Measurements from ENCODE around the gene MAP4K4.
A peak's percentile ranks its signal among the peaks of the same experiment; 100 is the strongest.

MAP4K4 gene

GRCh38 chr2:101723371-101724124 lies 26.0 kb downstream of the MAP4K4 start:
- DNase-seq, result no peak

GRCh38 chr2:101724125-101724474 lies 26.6 kb downstream of the MAP4K4 start:
- no peak for DNase-seq

- DNase-seq, result no peak
Measured at GRCh38 chr2:101725038-101725437, 27.5 kb downstream of the MAP4K4 start.

- DNase-seq, result peak; percentile 38
Measured at GRCh38 chr2:101725515-101726192, 28.1 kb downstream of the MAP4K4 start.

DNA sequence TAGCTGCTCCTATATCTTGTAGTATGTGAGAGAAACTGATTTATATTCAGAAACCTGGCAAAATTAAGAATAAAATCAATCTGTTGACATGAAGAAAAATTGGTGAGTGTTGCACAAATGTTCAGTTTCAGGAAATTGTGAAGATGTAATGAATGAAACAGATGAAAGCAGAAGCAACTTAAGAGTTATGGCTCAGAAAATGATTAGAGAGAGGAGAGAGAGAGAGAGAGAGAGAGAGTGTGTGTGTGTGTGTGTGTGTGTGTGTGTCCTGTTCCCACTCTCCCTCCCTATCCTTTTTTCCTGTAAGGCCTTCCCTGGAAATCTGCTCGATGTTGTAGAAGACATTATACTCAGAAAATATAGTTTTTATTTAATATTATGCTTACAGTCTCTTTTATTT lies 31.4 kb downstream of the MAP4K4 start:
- DNase-seq, result no peak

DNA sequence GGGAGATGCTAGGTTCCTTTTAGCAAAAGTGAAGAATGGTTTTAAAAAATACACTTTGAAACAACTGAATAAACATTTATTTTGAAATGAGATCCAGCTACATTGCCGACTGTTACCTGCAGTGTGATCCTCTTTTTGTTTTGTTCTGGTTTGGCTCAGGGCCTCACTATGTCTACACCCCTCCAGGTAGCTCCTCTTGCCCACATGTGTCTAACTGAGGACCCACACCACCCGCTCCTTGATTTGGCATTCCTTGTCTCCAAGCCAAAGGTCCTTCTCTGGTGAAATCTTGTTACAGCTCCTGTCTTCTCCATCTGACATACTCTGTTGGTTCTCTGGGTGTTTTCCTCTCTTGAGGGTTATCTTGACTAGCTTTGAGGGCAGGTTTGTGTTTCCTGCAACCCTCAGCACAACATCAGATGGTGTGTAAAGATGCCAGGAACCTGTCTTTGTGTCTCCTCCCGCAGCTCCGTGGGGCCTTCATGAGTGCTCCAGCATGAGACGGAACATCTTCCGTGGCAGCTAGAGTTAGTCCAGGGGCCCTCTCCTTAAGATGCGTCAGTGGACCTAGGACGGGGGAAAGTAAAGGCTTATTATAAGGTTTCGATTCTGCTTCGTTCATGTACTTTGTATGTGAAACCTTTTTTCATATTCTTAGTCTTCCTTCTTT lies 32.1 kb downstream of the MAP4K4 start:
- DNase-seq, result no peak

DNA sequence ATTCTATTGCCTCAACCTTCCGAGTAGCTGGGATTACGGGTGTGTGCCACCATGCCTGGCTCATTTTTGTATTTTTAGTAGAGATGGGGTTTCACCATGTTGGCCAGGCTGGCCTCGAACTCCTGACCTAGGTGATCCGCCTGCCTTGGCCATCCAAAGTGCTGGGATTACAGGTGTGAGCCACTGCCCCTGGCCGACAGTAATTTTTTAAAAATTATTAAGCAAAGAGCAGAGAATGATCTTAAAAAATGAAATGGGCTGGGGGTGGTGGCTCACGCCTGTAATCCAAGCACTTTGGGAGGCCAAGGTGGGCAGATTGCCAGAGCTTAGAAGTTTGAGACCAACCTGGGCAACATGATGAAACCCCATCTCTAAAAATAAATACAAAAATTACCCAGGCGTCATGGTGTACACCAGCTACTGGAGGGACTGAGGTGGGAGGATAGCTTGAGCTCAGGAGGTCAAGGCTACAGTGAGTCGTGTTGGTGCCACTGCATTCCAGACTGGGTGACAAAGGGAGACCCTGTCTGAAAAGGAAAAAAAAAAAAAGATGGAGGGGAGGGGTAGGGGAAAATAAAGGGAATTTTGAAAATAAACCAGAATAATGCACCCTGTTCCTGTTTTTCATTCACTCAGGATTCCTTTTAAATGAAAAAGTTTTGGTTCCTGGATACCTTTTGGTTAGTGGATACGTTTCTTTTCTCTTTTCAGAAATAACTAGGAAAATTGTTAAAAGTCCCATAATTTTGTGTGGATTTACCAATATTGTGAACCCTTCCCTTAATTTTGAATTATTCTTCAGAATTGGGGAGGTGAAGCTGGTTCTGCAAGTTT lies 33.9 kb downstream of the MAP4K4 start:
- DNase-seq, result no peak

DNA sequence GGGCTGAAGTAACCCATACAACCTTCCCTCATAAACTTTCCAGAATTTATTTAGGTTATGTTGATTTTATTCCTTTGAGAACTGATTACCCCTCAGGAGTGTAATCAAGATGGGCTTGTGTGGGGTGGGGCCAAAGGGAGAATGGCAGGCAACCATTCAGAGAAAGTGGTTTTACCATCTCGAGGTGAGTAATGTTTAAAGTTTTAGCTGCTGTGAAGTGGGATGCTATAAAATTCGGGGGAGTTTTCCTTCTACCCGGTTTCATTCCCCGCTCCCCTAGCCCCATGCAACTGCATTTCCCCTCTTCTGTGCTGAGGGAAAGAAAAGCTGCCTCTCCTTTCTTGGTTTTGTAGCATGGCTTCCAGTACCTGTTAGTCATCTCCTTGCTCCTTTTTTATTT lies 34.7 kb downstream of the MAP4K4 start:
- no peak for DNase-seq

DNA sequence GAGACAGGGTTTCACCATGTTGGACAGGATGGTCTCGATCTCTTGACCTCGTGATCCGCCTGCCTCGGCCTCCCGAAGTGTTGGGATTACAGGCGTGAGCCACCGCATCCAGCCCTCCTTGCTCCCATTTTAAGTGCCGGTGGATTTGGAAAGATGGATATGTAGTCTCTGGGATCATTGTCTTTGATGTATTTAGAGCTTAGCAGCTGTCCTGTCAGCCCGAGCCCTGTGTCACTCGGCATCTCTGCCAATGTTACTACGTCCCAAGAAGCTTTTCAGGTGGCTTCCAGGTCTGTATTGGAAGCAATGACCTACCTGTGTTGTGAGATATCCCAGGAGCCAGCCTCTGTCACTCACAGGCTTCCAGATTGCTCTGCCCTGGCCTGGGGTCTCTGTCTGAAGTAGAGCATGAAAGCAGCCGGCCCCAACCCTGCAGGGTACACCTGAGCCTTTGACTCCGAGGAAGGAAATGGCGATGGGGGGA lies 35.3 kb downstream of the MAP4K4 start:
- DNase-seq, result no peak

GRCh38 chr2:101733257-101733993 lies 35.9 kb downstream of the MAP4K4 start:
- DNase-seq, result no peak

DNA sequence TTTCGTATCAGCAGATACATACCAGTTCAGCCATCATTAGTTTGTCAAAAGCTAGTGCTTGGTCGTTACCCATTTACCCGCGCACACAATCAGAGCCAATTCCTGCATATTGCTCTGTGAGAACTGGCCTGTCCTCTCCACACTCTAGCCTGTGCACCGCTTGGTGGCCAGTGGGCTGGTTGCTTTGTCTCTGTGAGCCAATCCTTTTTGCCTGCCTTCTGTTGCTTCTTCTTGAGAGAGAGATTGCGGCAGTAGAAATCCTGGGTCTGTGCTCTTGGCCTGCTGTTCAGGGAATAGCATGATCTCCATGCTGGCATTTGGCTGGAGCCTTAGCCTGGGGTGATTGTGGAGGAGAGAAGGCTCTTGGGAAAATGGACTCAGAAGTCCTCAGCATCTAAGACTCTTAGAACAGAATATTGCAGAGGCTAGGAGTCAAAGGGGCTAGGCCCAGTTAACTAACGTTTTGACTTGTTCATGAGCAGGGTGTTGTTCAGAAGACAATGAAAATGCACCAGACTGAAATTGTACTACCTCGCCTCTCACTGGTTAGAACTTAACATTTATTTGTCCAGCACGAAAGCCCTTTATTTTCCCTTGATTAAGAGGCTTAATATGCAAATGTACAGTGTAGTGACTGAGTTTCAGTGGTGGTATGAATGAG lies 37.1 kb downstream of the MAP4K4 start:
- no peak for DNase-seq

GRCh38 chr2:101735166-101735533 lies 37.6 kb downstream of the MAP4K4 start:
- no peak for DNase-seq

GRCh38 chr2:101736233-101736632 lies 38.7 kb downstream of the MAP4K4 start:
- DNase-seq, result no peak

- peak; percentile 65 for DNase-seq
Measured at GRCh38 chr2:101736861-101737291, 39.4 kb downstream of the MAP4K4 start.

DNA sequence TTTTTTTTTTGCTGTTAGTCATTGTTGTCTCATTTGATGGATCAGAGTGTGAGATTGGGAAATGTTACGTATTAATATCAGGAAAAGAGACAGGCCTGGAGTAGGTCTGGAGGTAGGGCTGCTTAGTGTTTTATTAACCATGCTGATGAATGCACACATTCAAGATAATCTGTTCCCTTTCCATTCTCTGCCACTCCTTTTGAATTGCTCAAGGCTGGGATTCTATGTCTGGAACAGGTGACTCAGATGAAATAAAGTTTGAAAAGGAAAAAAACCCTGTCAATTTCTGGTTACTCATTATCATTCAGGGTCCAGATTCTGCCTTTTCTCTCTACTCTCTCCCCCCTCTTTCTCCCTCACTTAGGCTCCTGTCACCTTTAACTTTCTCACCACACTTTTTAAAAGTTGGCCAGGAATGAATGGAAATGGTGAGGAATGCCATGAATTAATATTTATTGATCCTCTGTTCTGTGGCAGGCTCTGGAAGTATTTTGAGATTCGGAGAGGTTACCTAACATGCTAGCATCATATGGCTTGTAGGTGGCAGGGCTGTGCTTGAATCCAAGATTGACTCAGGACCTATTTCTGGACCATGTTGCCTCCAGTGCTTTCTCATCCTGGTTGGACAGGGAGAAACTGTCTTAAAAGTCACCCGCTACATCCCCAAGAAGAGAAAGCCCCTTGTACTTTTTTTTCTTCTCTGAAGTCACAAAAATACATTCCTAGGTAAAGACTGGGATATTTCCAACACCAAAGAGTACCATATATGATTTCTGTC lies 40.2 kb downstream of the MAP4K4 start:
- no peak for DNase-seq

GRCh38 chr2:101738649-101739048 lies 41.1 kb downstream of the MAP4K4 start:
- DNase-seq, result no peak

DNA sequence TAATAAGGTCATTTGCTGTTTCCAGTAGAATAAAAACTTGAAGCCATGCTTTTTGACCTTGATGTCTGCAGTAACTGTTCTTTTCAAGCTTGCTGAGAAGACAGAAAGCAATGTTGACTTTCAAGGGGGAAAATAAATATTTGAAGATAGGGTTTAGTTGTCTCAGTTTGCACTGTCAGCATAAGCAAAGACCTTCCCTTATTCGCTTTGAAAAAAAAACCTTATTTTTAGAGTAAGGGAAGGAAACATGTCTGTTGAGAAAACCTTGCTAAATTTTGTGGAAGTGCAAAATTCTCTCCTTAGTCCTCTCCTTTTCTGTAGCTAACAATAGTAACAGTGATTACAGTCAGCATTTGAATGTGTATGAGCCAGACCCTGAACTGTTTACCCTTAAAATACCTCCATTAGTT lies 43.1 kb downstream of the MAP4K4 start:
- no peak for DNase-seq

DNA sequence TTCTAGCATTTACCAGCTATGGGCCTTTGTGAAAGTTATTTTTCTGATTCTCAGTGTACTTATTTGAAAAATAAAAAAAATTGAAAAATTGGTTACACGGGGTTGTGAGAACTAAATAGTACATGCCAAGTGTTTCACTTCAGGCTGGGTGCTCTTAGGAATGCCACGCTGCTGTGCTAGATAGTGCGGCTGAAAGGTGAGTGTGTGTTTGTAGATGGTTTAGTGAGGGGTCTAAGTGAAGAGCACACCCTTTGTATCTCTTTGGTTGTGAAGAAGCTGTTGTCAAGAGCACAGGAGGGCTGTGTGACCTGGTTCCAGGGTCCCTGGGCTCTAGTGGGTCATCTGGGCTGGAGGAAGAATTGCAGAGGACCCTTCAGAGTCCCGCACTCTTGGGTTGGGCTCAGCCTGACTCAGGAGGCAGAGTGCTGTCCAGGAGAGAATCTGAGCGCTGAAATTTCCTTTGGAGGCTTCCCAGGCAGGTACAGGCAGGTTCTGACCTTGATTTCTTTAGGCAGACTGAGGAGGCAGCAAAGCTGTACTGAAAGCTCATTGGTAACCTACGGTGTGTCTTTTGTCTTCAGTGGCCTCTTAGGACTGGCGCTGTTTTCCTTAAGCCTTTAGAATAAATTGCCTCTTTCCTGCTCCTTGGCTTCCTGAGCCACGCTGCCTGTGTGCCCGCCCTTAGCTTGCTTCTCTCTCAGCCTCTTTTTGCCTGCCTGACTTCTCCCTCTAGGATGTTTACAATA lies 44.4 kb downstream of the MAP4K4 start:
- no peak for DNase-seq

- DNase-seq, result no peak
Measured at GRCh38 chr2:101742547-101742946, 45.0 kb downstream of the MAP4K4 start.

- DNase-seq, result no peak
Measured at GRCh38 chr2:101743288-101743687, 45.8 kb downstream of the MAP4K4 start.
